ENCODE measurements around the gene TENT4A. TPM values are rescaled to one million over a fixed set of nuclear protein-coding genes. Genes with fewer than 3 reads are reported as not detected.

Gene TENT4A
- total and polyA plus RNA-seq, 2 of the 13 experiments (the other 11 are each of a cell fraction or from before 2014, with no cell fraction given), result 6.3 to 13.3 TPM

DNA sequence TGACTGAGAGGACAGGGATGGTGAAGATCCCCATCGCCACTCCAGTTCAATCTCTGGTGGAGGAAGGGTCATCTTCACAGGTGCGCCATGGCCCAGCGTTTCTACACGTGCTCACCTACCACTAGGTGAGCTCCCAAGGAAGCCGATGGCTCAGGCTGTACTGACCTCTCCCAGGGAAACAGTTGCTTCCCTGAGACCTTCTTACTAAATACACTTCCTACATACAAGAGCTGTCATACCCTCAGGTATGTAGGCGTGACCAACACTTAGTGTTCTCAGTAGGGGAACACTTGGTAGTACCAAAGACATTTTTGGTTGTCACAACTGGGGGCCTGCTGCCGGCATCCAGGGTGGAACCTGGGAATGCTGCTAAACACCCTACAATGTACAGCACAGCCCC lies 75.2 kb downstream of the TENT4A start:
- no peaks in the 10 kb centered on the region for H3K4me1 ChIP-seq (ENCODE audit: insufficient read depth, low read length)
- CTCF ChIA-PET (ENCODE audit: low intra/inter-chr PET ratio, low total read pairs), result no interaction called here
- in situ Hi-C loops (cut with HindIII; ENCODE audit: extremely low pct_ligation_motif_present, low pct_unique_long_range_greater_than_20kb) (no loop called here), intact Hi-C loops (cut with micrococcal nuclease; ENCODE audit: unreplicated experiment) (no loop called here)
- BruUV-seq (replicated peaks), result no TSS peak
- H3K36me3 ChIP-seq (replicated peaks in 1 of 2; ENCODE audit: control insufficient read depth in 1 of 2, insufficient read depth in 2 of 2, low read length in 2 of 2), result no peaks in the 10 kb centered on the region
- no peaks in the 10 kb centered on the region for H3K9me3 ChIP-seq (ENCODE audit: low read length)
- no peak overlapping the region for H3K4me2 ChIP-seq (ENCODE audit: low read depth, low read length)
- no peaks in the 10 kb centered on the region for H3K79me2 ChIP-seq (ENCODE audit: insufficient read depth, low read length)
- no peak overlapping the region for H2AFZ ChIP-seq (ENCODE audit: low read length)
- no peak overlapping the region for H3K27ac ChIP-seq (ENCODE audit: extremely low read length, insufficient read depth, low read length)
- POLR2A ChIA-PET, result no interaction called here
- TF ChIP-seq ZNF703 (CRISPR knock-in tag; IDR thresholded peaks at IDR 0.05; ENCODE audit: borderline replicate concordance), result no peak
- ATAC-seq, result no peak
- no peak overlapping the region for H3K4me3 ChIP-seq (replicated peaks in 1 of 3; ENCODE audit: insufficient read depth in 1 of 3, low read depth in 2 of 3, low read length in 3 of 3)
- WGBS (ENCODE audit: low lambda C conversion rate), result 60% methylated on average over 6 of the region's 7 CpGs
- FAIRE-seq, result no peak
- DNase-seq (ENCODE audit: low spot score), result no peak
- H3K27me3 ChIP-seq (ENCODE audit: control insufficient read depth in 1 of 2, insufficient read depth in 2 of 2, low read length in 2 of 2), result peaks cover 3 to 13% of the 10 kb centered on the region in 2 experiments; a peak in 2 of 5 replicates
- H4K20me1 ChIP-seq (ENCODE audit: insufficient read depth, low read length), result no peaks in the 10 kb centered on the region
- H3K9ac ChIP-seq (ENCODE audit: insufficient read depth, low read depth, low read length), result no peak overlapping the region

DNA sequence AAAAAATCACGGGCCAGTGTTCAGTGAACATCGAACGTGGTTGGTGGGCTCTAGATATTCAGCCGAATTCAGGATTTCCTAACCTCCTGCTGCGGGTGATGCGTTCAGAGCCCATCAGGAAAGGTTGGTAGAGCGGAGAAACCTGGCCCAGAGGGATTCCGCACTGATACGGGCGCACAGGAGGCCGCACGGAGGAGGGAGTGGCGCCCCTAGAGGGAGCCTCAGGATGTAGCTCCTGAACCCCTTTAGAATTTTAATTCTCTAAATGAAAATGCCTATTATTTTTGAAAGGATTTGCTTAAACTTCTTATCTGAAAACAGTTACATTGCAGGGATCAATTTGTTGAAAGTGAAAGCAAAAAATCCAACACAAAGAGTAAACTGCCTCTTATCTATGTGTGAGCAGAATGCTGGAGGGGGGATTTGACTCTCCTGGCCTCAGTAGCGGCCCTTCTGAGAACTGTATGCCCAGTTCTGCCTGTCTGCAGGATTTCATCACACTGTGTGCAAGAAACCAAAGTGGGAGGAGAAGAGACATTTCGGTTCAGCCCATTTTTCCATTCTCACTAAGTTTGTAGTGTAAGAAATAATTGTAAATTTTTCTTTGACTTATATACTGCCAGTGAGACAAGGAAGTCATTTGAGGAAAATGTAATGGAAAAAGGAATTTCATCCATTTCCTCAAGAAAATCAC lies 75.9 kb downstream of the TENT4A start:
- intact Hi-C loops (cut with micrococcal nuclease; ENCODE audit: unreplicated experiment), result no loop called here
- 0 out of 3 replicates have a peak, but pooled peaks have one; percentile 33 for ATAC-seq
- POLR2A ChIA-PET, result no interaction called here

More for the DNA sequence above, 75.9 kb downstream of the TENT4A start:
- no peaks in the 10 kb centered on the region for H3K36me3 ChIP-seq (replicated peaks in 1 of 2; ENCODE audit: control insufficient read depth in 1 of 2, insufficient read depth in 2 of 2, low read length in 2 of 2)
- peaks cover 3 to 13% of the 10 kb centered on the region in 2 experiments; a peak in 2 of 5 replicates for H3K27me3 ChIP-seq (ENCODE audit: control insufficient read depth in 1 of 2, insufficient read depth in 2 of 2, low read length in 2 of 2)
- BruUV-seq (replicated peaks), result no TSS peak
- H4K20me1 ChIP-seq (ENCODE audit: insufficient read depth, low read length), result no peaks in the 10 kb centered on the region
- in situ Hi-C loops (cut with HindIII; ENCODE audit: extremely low pct_ligation_motif_present, low pct_unique_long_range_greater_than_20kb), result no loop called here
- H3K4me1 ChIP-seq (ENCODE audit: insufficient read depth, low read length), result no peaks in the 10 kb centered on the region
- no peak overlapping the region for H3K4me2 ChIP-seq (ENCODE audit: low read depth, low read length)
- no peak overlapping the region for H3K27ac ChIP-seq (ENCODE audit: extremely low read length, insufficient read depth, low read length)
- DNase-seq (ENCODE audit: low spot score), result no peak
- WGBS (ENCODE audit: low lambda C conversion rate), result 63% methylated on average over 15 of the region's 15 CpGs
- CTCF ChIA-PET (ENCODE audit: low intra/inter-chr PET ratio, low total read pairs), result no interaction called here
- no peak overlapping the region for H3K4me3 ChIP-seq (replicated peaks in 1 of 3; ENCODE audit: insufficient read depth in 1 of 3, low read depth in 2 of 3, low read length in 3 of 3)
- no peak overlapping the region for H3K9ac ChIP-seq (ENCODE audit: insufficient read depth, low read depth, low read length)
- H3K79me2 ChIP-seq (ENCODE audit: insufficient read depth, low read length), result no peaks in the 10 kb centered on the region
- FAIRE-seq, result no peak
- TF ChIP-seq, protein P1, sequence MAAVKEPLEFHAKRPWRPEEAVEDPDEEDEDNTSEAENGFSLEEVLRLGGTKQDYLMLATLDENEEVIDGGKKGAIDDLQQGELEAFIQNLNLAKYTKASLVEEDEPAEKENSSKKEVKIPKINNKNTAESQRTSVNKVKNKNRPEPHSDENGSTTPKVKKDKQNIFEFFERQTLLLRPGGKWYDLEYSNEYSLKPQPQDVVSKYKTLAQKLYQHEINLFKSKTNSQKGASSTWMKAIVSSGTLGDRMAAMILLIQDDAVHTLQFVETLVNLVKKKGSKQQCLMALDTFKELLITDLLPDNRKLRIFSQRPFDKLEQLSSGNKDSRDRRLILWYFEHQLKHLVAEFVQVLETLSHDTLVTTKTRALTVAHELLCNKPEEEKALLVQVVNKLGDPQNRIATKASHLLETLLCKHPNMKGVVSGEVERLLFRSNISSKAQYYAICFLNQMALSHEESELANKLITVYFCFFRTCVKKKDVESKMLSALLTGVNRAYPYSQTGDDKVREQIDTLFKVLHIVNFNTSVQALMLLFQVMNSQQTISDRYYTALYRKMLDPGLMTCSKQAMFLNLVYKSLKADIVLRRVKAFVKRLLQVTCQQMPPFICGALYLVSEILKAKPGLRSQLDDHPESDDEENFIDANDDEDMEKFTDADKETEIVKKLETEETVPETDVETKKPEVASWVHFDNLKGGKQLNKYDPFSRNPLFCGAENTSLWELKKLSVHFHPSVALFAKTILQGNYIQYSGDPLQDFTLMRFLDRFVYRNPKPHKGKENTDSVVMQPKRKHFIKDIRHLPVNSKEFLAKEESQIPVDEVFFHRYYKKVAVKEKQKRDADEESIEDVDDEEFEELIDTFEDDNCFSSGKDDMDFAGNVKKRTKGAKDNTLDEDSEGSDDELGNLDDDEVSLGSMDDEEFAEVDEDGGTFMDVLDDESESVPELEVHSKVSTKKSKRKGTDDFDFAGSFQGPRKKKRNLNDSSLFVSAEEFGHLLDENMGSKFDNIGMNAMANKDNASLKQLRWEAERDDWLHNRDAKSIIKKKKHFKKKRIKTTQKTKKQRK (IDR thresholded peaks at IDR 0.05; ENCODE audit: low read length), result no peak
- TF ChIP-seq CEBPB (IDR thresholded peaks at IDR 0.05; ENCODE audit: borderline replicate concordance, low read depth, low read length), result 0 out of 2 replicates have a peak, but pooled peaks have one; percentile 1
- H2AFZ ChIP-seq (ENCODE audit: low read length), result no peak overlapping the region
- no peaks in the 10 kb centered on the region for H3K9me3 ChIP-seq (ENCODE audit: low read length)

All from HepG2 (cell line).